Right kidney (tissue), 9 donors: Measurements from ENCODE around the gene IFNL2.
"Not testable (repeated sequence)": the region's sequence is repeated elsewhere in the genome, so short reads cannot be mapped to it uniquely, and the experiment has no call there.

Experiments
- DNase-seq: peaks from one replicate; pipeline ENCODE4 v3.0.0-alpha.2; 2016
- long read RNA-seq, 8 donors: transcript quantifications; one replicate each; lab custom pipeline, GENCODE V29; 2026

Gene IFNL2
- long read RNA-seq, donor 1, result 0 reads
- long read RNA-seq, donor 2, result 0 reads
- long read RNA-seq, donor 3, result 0 reads
- long read RNA-seq, donor 4, result 0 reads
- long read RNA-seq, donor 5, result 0 reads
- long read RNA-seq, donor 6, result 0 reads
- long read RNA-seq, donor 7, result 0 reads
- long read RNA-seq, donor 8, result 0 reads

- DNase-seq, result not testable (repeated sequence)
Measured at GRCh38 chr19:39268085-39268484, at the start of gene IFNL2. IFNL2 (plus strand) TSS chr19:39268396; CDS start chr19:39268569, 173 bp downstream.

- not testable (repeated sequence) for DNase-seq
Measured at GRCh38 chr19:39219108-39219507, 49.1 kb upstream of the IFNL2 start.

GRCh38 chr19:39223703-39224279, 44.4 kb upstream of the IFNL2 start:
- peak; percentile 19 for DNase-seq

GRCh38 chr19:39224910-39225309, 43.3 kb upstream of the IFNL2 start:
- DNase-seq, result no peak

GRCh38 chr19:39230096-39230764, 38.0 kb upstream of the IFNL2 start:
- DNase-seq, result no peak

- no peak for DNase-seq
Measured at GRCh38 chr19:39232708-39233107, 35.5 kb upstream of the IFNL2 start.

- DNase-seq, result no peak
Measured at GRCh38 chr19:39236527-39236926, 31.7 kb upstream of the IFNL2 start.

GRCh38 chr19:39237200-39238184, 30.7 kb upstream of the IFNL2 start:
- DNase-seq, result no peak

- no peak for DNase-seq
Measured at GRCh38 chr19:39238209-39238608, 30.0 kb upstream of the IFNL2 start.

- no peak for DNase-seq
Measured at GRCh38 chr19:39238944-39239343, 29.3 kb upstream of the IFNL2 start.

GRCh38 chr19:39240421-39240820, 27.8 kb upstream of the IFNL2 start:
- DNase-seq, result no peak

- DNase-seq, result not testable (repeated sequence)
Measured at GRCh38 chr19:39243741-39244140, 24.5 kb upstream of the IFNL2 start.

GRCh38 chr19:39244410-39245100, 23.6 kb upstream of the IFNL2 start, which contains the start of gene IFNL3:
IFNL3 (minus strand) TSS chr19:39245006; CDS start chr19:39244967, 39 bp downstream.
- not testable (repeated sequence) for DNase-seq

- DNase-seq, result not testable (repeated sequence)
Measured at GRCh38 chr19:39245166-39245565, 23.0 kb upstream of the IFNL2 start.

GRCh38 chr19:39246951-39247669, 21.1 kb upstream of the IFNL2 start:
- DNase-seq, result peak; percentile 29

- DNase-seq, result peak; percentile 65
Measured at GRCh38 chr19:39247701-39248664, 20.2 kb upstream of the IFNL2 start.

GRCh38 chr19:39248806-39249205, 19.4 kb upstream of the IFNL2 start, which contains the start of gene IFNL4:
IFNL4 (minus strand) TSS chr19:39248856.
- no peak for DNase-seq

GRCh38 chr19:39251081-39251480, 17.1 kb upstream of the IFNL2 start:
- no peak for DNase-seq

GRCh38 chr19:39251846-39252245, 16.4 kb upstream of the IFNL2 start:
- DNase-seq, result no peak

GRCh38 chr19:39252458-39252857, 15.7 kb upstream of the IFNL2 start:
- no peak for DNase-seq
